ENCODE results near the gene XIRP2.
"Not testable (repeated sequence)": the region's sequence is repeated elsewhere in the genome, so short reads cannot be mapped to it uniquely, and the experiment has no call there.

XIRP2 gene

GRCh38 chr2:166944909-166945308 is 56.6 kb downstream of the XIRP2 start:
- DNase-seq = no peak

DNA sequence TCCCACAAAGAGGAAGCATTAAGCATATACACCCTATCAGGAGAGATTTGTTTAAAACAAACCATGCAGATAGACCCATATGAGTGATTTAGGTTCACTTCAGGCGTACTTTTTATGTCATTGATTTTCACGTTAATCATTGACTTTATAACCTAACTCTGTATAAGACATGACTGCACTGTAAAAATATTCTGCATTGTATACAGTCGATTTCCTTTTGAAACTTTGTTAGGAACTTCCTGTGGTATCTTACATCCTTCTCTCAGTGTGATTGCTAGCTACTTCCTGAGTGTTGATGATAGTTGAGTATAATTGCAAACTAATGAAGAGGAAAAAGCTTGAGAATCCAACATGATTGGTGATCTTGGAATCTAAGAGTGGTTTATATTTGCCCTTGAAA is 69.4 kb downstream of the XIRP2 start:
- no peak for DNase-seq

GRCh38 chr2:166958986-166959481 is 70.8 kb downstream of the XIRP2 start:
- DNase-seq = no peak

DNA sequence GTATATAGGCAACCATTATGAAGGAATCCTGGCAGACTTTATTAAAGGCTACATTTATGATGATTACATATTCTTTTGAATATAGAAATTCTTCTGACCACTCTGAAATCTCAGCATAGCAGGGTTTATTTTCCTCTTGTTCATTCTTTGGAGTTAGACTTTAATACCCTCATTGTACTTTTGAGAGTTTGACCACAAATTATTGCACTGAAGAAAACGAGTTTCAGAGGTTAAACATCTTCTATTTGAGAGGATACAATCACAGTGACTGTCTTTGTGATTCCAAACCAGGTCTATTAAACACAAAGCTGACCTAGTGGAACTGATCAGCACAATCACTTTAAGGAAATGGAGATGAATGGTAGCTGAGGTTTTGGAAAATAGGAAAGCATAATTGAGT is 71.3 kb downstream of the XIRP2 start:
- DNase-seq = no peak

GRCh38 chr2:166960702-166961270 is 72.5 kb downstream of the XIRP2 start:
- DNase-seq = no peak

DNA sequence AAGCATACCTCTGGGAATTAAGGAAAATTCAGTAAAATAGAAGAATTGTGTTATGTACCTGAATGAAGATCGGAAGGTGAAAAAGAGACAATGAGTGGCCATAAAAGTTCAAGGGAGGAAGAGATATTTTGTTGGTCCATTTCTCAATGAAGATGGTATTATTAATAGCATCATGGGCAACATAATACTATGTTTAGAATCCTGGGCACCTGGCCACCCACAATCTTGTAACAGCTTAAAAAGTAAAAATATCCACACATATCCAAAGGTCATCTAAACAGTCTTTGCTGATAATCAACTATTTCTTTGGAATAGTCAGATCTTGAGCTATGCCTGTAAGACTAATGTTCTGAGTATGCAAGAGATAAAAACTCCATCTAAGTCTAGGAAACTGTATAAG is 73.7 kb downstream of the XIRP2 start:
- no peak for DNase-seq

DNA sequence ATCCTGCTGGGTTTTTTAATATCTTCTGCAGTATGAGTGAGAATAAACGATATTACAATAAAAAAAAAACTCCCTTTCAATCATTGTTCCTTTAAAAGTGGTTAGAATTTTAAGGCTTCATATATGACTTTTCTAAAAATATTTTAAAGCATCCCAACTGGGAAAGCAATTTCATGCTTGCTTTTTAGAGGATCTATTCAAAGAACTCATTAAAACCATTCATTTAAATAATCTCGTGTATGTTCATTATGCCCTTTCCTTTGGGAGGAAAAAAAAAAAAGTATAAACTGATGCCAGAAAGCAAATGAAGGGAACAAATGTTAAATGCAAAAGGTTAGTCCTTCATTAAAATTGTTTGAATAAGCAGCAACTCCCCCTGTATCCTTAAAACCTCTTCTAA is 81.2 kb downstream of the XIRP2 start:
- DNase-seq = no peak

DNA sequence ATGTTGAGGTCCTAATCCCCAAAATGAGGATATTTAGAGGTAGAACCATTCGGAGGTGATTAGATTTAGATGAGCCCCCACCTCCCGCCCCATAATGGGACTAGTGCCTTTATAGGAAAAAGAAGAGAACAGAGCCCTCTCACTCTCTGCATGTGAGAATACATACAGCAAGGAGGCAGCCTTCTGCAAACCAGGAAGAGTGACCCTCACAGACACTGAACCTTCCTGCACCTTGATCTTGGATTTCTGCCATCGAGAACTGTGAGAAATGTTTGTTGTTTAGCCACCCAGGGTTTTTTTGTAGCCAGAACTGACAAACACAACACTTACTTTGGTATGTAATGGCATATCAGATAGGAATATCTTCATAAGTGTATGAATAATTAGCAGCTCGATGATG is 83.7 kb downstream of the XIRP2 start:
- DNase-seq = no peak

DNA sequence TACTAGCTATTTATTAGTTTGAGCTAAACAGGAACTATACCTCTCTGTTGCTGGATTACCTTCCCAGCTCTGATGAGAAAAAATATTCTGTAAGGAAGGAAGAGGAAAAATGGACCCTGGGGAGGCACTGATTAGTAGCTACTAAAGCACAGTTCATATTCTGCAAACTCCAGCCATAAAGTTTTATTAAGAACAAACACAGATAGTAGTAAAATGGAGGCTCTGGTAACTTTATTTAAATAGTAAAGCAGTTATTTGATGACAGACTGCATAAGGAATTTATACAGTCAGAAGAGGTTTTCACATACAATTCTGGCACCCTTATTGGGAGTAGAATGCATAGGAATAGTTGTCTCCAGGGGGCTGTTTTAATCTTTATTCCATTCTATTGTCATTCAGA is 84.1 kb downstream of the XIRP2 start:
- DNase-seq = no peak

- no peak for DNase-seq
Measured at GRCh38 chr2:166984188-166984587, 95.9 kb downstream of the XIRP2 start.

DNA sequence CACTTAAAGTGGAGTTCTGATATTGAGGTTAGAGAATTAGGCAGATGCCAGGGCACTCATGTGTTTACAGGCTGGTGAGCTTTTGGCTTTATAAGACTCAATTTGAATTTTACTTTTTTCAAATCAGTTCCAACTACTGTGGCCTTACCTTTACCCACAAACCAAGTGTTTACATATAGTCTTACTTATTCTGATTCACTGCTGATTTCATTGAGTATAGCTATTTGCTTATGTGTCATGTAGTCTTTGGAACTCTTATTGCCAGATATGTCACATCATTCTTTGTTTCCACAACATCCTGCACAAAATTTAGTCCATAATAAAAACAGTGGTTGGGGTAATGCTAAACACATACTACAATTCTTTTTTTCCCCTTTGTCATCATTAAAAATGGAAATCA is 96.5 kb downstream of the XIRP2 start:
- no peak for DNase-seq

- no peak for DNase-seq
Measured at GRCh38 chr2:166994588-166995336, 106.5 kb downstream of the XIRP2 start.

GRCh38 chr2:166996465-166996864 is 108.2 kb downstream of the XIRP2 start:
- no peak for DNase-seq

- no peak for DNase-seq
Measured at GRCh38 chr2:167001165-167001564, 112.9 kb downstream of the XIRP2 start.

- no peak for DNase-seq
Measured at GRCh38 chr2:167005096-167005495, 116.8 kb downstream of the XIRP2 start.

GRCh38 chr2:167013227-167013626 is 124.9 kb downstream of the XIRP2 start:
- DNase-seq = no peak

GRCh38 chr2:167015806-167016205 is 127.5 kb downstream of the XIRP2 start:
- DNase-seq = no peak

DNA sequence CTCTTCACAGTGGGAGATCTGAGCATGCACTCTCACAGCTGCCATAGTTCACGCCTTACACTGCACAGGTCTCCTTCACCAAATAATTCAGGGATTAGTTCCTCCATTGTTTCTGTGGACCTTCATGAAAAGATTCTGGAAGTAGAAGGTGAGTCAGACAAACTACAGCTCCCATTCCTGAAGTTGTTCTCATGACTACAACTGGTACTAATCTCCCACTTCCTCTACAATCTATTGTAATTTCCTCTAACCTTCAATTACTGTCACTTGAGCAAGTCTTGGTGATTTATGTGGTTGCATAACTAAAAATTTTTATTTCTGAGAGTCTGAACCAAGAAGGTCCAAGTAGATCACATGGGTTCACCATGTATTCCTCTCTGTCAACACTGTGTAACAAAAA is 128.7 kb downstream of the XIRP2 start:
- no peak for DNase-seq

- DNase-seq = no peak
Measured at GRCh38 chr2:167018590-167018989, 130.3 kb downstream of the XIRP2 start.

DNA sequence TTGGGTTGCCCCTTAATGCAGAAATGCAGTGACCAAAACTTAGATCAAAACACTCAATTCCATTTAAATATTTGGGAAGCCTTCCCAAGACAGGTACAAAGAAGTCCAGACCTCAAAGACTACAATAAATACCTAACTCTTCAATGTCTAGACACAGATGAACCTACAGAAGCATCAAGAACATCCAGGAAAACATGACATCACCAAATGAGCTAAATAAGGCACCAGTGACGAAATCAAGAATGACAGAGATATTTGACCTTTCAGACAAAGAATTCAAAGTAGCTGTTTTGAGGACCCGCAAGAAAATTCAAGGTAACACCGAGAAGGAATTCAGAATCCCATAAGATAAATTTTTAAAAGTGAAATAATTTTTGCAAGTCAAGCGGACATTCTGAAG is 140.2 kb downstream of the XIRP2 start:
- DNase-seq = no peak

- not testable (repeated sequence) for DNase-seq
Measured at GRCh38 chr2:167034976-167035375, 146.7 kb downstream of the XIRP2 start.

- no peak for DNase-seq
Measured at GRCh38 chr2:167048829-167049228, 160.5 kb downstream of the XIRP2 start.

- DNase-seq = no peak
Measured at GRCh38 chr2:167049659-167050058, 161.4 kb downstream of the XIRP2 start.

- no peak for DNase-seq
Measured at GRCh38 chr2:167052825-167053224, 164.5 kb downstream of the XIRP2 start.

DNA sequence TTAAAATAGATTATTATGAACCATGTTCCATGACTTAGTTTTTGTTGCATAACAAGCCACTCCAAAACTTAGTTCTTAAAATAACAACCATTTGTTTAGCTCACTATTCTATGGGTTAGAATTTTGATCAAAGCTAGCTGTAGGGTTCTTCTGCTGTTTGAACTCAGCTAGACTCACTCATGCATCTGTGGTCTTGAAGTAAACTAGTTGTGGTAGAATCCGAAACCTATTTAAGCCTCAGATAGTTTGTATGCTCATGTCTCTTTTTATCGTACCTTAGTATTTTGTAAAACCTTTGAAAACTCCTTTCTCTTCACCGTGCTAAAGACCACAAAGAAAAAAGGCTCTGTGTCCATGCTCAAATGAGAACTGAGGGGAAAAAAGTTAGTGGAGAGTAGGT is 166.6 kb downstream of the XIRP2 start:
- DNase-seq = no peak

All from femur (tissue), 1 donor.